IMR-90 (cell line): ENCODE measurements around the gene THADA. TPM values are rescaled to one million over a fixed set of nuclear protein-coding genes. Genes with fewer than 3 reads are reported as not detected.
"Not testable (repeated sequence)": the region's sequence is repeated elsewhere in the genome, so short reads cannot be mapped to it uniquely, and the experiment has no call there.

Experiments used
- ATAC-seq: fragments of 200-7000 bp; cut with Tn5 transposase; 2 replicates; pipeline ENCODE4 v1.9.1; 2020; ENCODE audit warnings: low read depth, mild to moderate bottlenecking, moderate library complexity
- BruUV-seq: library from RNA; stranded (reverse); fragments of 400-500 nt; replicated peaks from 2 replicates; lab custom pipeline; 2021; lab: Mats Ljungman, UMichigan
- CTCF ChIA-PET: fragments of 300-600 bp; formaldehyde crosslinking; extraction: SDS; loops from one replicate; lab custom pipeline; 2021; ENCODE audit warnings: antibody characterized with exemption; lab: Yijun Ruan, JAX
- POLR2A ChIA-PET: fragments of 300-600 bp; sonication (Branson Sonifier 250); formaldehyde crosslinking; loops from one replicate; lab custom pipeline; 2022; ENCODE audit warnings: antibody characterized with exemption; ENCODE audit not compliant: unreplicated experiment; lab: Charles Lee
- DNase-seq: peaks from one replicate; pipeline ENCODE4 v3.0.0; 2013
- H2AFZ ChIP-seq: replicated peaks from 2 replicates; pipeline ENCODE3; 2013; ENCODE audit warnings: low read length, mild to moderate bottlenecking; ENCODE audit not compliant: poor library complexity
- H2AK5ac ChIP-seq: 2 replicates; pipeline ENCODE4 v1.6.1; 2013; ENCODE audit warnings: low read depth, low read length, inconsistent platforms
- H2AK9ac ChIP-seq: replicated peaks from 2 replicates; pipeline ENCODE3; 2013; ENCODE audit warnings: mild to moderate bottlenecking, low read depth, low read length, moderate library complexity; ENCODE audit not compliant: poor library complexity
- H2BK120ac ChIP-seq: 2 replicates; pipeline ENCODE4 v1.6.1; 2013; ENCODE audit warnings: low read depth, low read length, inconsistent platforms
- H2BK15ac ChIP-seq: 3 replicates; pipeline ENCODE4 v1.6.1; 2013; ENCODE audit warnings: low read depth, low read length, inconsistent platforms
- H2BK20ac ChIP-seq: 2 replicates; pipeline ENCODE4 v1.6.1; 2013; ENCODE audit warnings: low read depth, mild to moderate bottlenecking, inconsistent platforms, low read length, moderate library complexity
- H2BK5ac ChIP-seq: 2 replicates; pipeline ENCODE4 v1.6.1; 2013; ENCODE audit warnings: mild to moderate bottlenecking, low read depth, low read length, inconsistent platforms; ENCODE audit not compliant: poor library complexity, severe bottlenecking
- H3K14ac ChIP-seq: replicated peaks from 2 replicates; pipeline ENCODE4 v1.6.1; 2013; ENCODE audit warnings: low read depth, low read length, inconsistent platforms
- H3K18ac ChIP-seq: 2 replicates; pipeline ENCODE4 v1.6.1; 2013; ENCODE audit warnings: low read depth, low read length, control low read depth
- H3K23ac ChIP-seq: 2 replicates; pipeline ENCODE4 v1.6.1; 2013; ENCODE audit warnings: low read depth, low read length, inconsistent platforms
- H3K27ac ChIP-seq: 2 replicates; pipeline ENCODE4 v1.5.1; 2013; ENCODE audit warnings: mild to moderate bottlenecking, control low read depth, low read length; ENCODE audit not compliant: insufficient read depth
- H3K27me3 ChIP-seq: 2 replicates; pipeline ENCODE4 v1.6.1; 2013; ENCODE audit warnings: low read length; ENCODE audit not compliant: control insufficient read depth, insufficient read depth
- H3K36me3 ChIP-seq: 2 replicates; pipeline ENCODE4 v1.6.1; 2013; ENCODE audit warnings: low read length, mixed read lengths; ENCODE audit not compliant: control insufficient read depth, insufficient read depth
- H3K4ac ChIP-seq: 2 replicates; pipeline ENCODE4 v1.6.1; 2013; ENCODE audit warnings: low read depth, low read length, inconsistent platforms
- H3K4me1 ChIP-seq: 2 replicates; pipeline ENCODE4 v1.6.1; 2013; ENCODE audit warnings: low read length, mixed read lengths; ENCODE audit not compliant: control insufficient read depth, insufficient read depth
- H3K4me2 ChIP-seq: 2 replicates; pipeline ENCODE4 v1.6.1; 2013; ENCODE audit warnings: low read depth, mild to moderate bottlenecking, control low read depth, low read length, moderate library complexity
- H3K4me3 ChIP-seq: 2 replicates; pipeline ENCODE4 v1.5.1; 2013; ENCODE audit warnings: low read depth, mild to moderate bottlenecking, control low read depth, low read length, moderate library complexity; ENCODE audit not compliant: insufficient read depth
- H3K56ac ChIP-seq: 2 replicates; pipeline ENCODE4 v1.6.1; 2013; ENCODE audit warnings: low read length, inconsistent platforms; ENCODE audit not compliant: insufficient read depth; ENCODE audit errors: extremely low read depth
- H3K79me1 ChIP-seq, 2 experiments: 2 replicates each; pipeline ENCODE4 v1.6.1; 2013; ENCODE audit warnings: low read length in 2 of 2, inconsistent platforms in 1 of 2, low read depth in 1 of 2
- H3K9ac ChIP-seq: 2 replicates; pipeline ENCODE4 v1.6.1; 2013; ENCODE audit warnings: low read depth, low read length, control low read depth
- H3K9me1 ChIP-seq: 2 replicates; pipeline ENCODE4 v1.6.1; 2013; ENCODE audit warnings: low read length, inconsistent platforms; ENCODE audit not compliant: insufficient read depth
- H3K9me3 ChIP-seq: 2 replicates; pipeline ENCODE4 v1.6.1; 2013; ENCODE audit warnings: low read length; ENCODE audit not compliant: control insufficient read depth, insufficient read depth
- H4K20me1 ChIP-seq: 2 replicates; pipeline ENCODE4 v1.6.1; 2013; ENCODE audit warnings: low read length, inconsistent platforms; ENCODE audit not compliant: insufficient read depth
- H4K5ac ChIP-seq: 2 replicates; pipeline ENCODE4 v1.6.1; 2013; ENCODE audit warnings: mild to moderate bottlenecking, low read depth, low read length, control low read depth
- H4K8ac ChIP-seq, 2 experiments: 2 replicates each; pipeline ENCODE4 v1.6.1; 2013; ENCODE audit warnings: low read depth in 2 of 2, low read length in 2 of 2, control low read depth in 1 of 2, inconsistent platforms in 1 of 2
- H4K91ac ChIP-seq: 2 replicates; pipeline ENCODE4 v1.6.1; 2013; ENCODE audit warnings: low read depth, low read length, inconsistent platforms; ENCODE audit not compliant: insufficient read depth
- WGBS, 2 experiments: methylation state at CpG; one replicate each; pipeline versions ENCODE4 v1.1.5 to v1.1.7; 2013; ENCODE audit warnings: missing lambda C conversion rate in 2 of 2; ENCODE audit not compliant: insufficient read length in 1 of 2; ENCODE audit errors: extremely low coverage in 2 of 2; 5-methylcytosine and 5-hydroxymethylcytosine counted together
- dilution Hi-C: fragments of 300-500 bp; cut with HindIII; formaldehyde crosslinking; loops from one replicate; pipeline ENCODE4 v1.14.3; 2018; ENCODE audit warnings: low sequenced_read_pairs; ENCODE audit not compliant: unreplicated experiment
- in situ Hi-C: fragments of 300-500 bp; cut with MboI; formaldehyde crosslinking; loops from 3 replicates; pipeline ENCODE4 v1.14.3; 2019; ENCODE audit warnings: low sequenced_read_pairs, inconsistent platforms, mixed read lengths
- intact Hi-C: fragments of 100-400 bp; cut with micrococcal nuclease; formaldehyde crosslinking; loops from 2 replicates; pipeline ENCODE4 v1.10.0; 2022
- polyA plus RNA-seq, 3 experiments: library from polyadenylated mRNA; depleted of rRNA; stranded (reverse); fragments of >200 nt; gene quantifications; 2 replicates each; pipeline ENCODE4 v1.2.3, GENCODE V29; 2012; ENCODE audit warnings: low replicate concordance in 1 of 3
- total RNA-seq: library from RNA; depleted of rRNA; stranded (reverse); fragments of >200 nt; gene quantifications from 2 replicates; pipeline ENCODE4 v1.2.3, GENCODE V29; 2012

THADA gene
- total and polyA plus RNA-seq, 2 of the 4 experiments (the other 2 are of a cell fraction): 10.5 to 21.3 TPM

DNA sequence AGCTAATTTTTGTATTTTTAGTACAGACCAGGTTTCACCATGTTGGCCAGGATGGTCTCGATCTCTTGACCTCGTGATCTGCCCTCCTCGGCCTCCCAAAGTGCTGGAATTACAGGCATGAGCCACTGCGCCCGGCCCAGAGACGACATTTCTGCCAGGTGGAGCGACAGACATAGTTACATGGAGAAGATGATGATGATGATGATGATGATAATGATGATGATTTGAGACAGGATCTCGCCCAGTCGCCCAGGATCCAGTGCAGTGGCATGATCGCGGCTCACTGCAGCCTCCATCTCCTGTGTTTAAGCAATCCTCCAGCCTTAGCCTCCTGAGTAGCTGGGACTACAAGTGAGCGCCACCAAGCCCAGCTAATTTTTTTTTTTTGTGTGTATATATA, 40.3 kb upstream of the THADA start:
- in situ Hi-C loops: loop anchor here (5.0 kb wide), 1 partner anchor 51 kb away; no protein-coding TSS in a partner anchor
- H3K4me2 ChIP-seq, H3K56ac ChIP-seq, H4K91ac ChIP-seq, H2BK15ac ChIP-seq, BruUV-seq, H2AK5ac ChIP-seq, H2BK5ac ChIP-seq, H3K36me3 ChIP-seq, dilution Hi-C loops, ATAC-seq, H4K8ac ChIP-seq, intact Hi-C loops, H3K23ac ChIP-seq, H3K9me1 ChIP-seq, POLR2A ChIA-PET, H4K20me1 ChIP-seq, H2BK120ac ChIP-seq, H3K14ac ChIP-seq, H3K9ac ChIP-seq, H2AFZ ChIP-seq, H3K27ac ChIP-seq, H2BK20ac ChIP-seq, H3K4me3 ChIP-seq, H4K5ac ChIP-seq, DNase-seq, H3K18ac ChIP-seq, H3K4ac ChIP-seq, H3K79me1 ChIP-seq, H3K9me3 ChIP-seq, H3K4me1 ChIP-seq, H2AK9ac ChIP-seq: not testable (repeated sequence)
- 94% methylated on average over 3 of the region's 12 CpGs; no CpG with 5 or more reads in 1 of the 2 experiments for WGBS, 2 experiments
- CTCF ChIA-PET: interaction anchor here (0.6 kb wide), 2 partner anchors 160 to 163 kb away, joined by 3 to 5 read pairs; no protein-coding TSS in a partner anchor
- peaks cover 14% of the 10 kb centered on the region for H3K27me3 ChIP-seq
